Measurements from ENCODE around the gene TDRD1. TPM values are rescaled to one million over a fixed set of nuclear protein-coding genes. Genes with fewer than 3 reads are reported as not detected.
A peak's percentile ranks its signal among the peaks of the same experiment; 100 is the strongest.

TDRD1 gene
- total and polyA plus RNA-seq, 10 of the 15 experiments (the other 5 are each of a cell fraction or from before 2014, with no cell fraction given), result 0.03 to 0.04 TPM; not detected in 8

- TF ChIP-seq WRNIP1 (IDR thresholded peaks at IDR 0.05; ENCODE audit: borderline replicate concordance, low read depth, low read length), result no peak
- TF ChIP-seq ATF2 (IDR thresholded peaks at IDR 0.05; ENCODE audit: low read length), result no peak
- no peak for TF ChIP-seq PBX3 (IDR thresholded peaks at IDR 0.05; ENCODE audit: insufficient replicate concordance, low read depth, low read length)
- TF ChIP-seq MYB (IDR thresholded peaks at IDR 0.05; ENCODE audit: borderline replicate concordance, low read depth, low read length), result no peak
- no peak for TF ChIP-seq PAX8 (IDR thresholded peaks at IDR 0.05)
- peak; percentile 16; the same call in 1 of the 2 replicates for TF ChIP-seq SPI1 (IDR thresholded peaks at IDR 0.05; ENCODE audit: borderline replicate concordance, insufficient read depth, low read depth, low read length)
Measured at GRCh38 chr10:114261076-114261475, 81.9 kb downstream of the TDRD1 start (continued).

GRCh38 chr10:114262496-114262895 lies 83.3 kb downstream of the TDRD1 start:
- ChIA-PET POLR2A (no interaction called here), CTCF (no interaction called here), RAD21 (ENCODE audit: unreplicated experiment) (no interaction called here), SMC1A (ENCODE audit: uncharacterized antibody, unreplicated experiment) (no interaction called here)
- Histone ChIP-seq H3K79me2 (ENCODE audit: control insufficient read depth, insufficient read depth, low read length) (no peaks in the 10 kb centered on the region), H3K36me3 (ENCODE audit: control insufficient read depth in 2 of 2, insufficient read depth in 2 of 2, low read length in 1 of 2) (no peaks in the 10 kb centered on the region), H3K4me1 (ENCODE audit: control insufficient read depth, insufficient read depth, low read length) (peaks cover 4% of the 10 kb centered on the region; the same call in 1 of the 2 replicates), H3K27me3 (replicated peaks in 1 of 2; ENCODE audit: control insufficient read depth in 2 of 2, insufficient read depth in 2 of 2, low read length in 1 of 2) (no peaks in the 10 kb centered on the region; a peak in 1 of 4 replicates), H2AFZ (ENCODE audit: control insufficient read depth, low read depth, low read length) (no peak overlapping the region), H3K4me2 (ENCODE audit: control insufficient read depth, insufficient read depth) (no peak overlapping the region), H3K9me3 (replicated peaks; ENCODE audit: control insufficient read depth, insufficient read depth, low read length) (no peaks in the 10 kb centered on the region), H3K4me3 (no peak overlapping the region), H3K9ac (ENCODE audit: control insufficient read depth, insufficient read depth, low read length) (no peak overlapping the region), H3K27ac (ENCODE audit: control insufficient read depth, insufficient read depth) (no peak overlapping the region), H4K20me1 (ENCODE audit: control insufficient read depth, insufficient read depth) (no peaks in the 10 kb centered on the region)
- intact Hi-C loops (cut with micrococcal nuclease; ENCODE audit: unreplicated experiment) (no loop called here), in situ Hi-C loops (cut with MboI) (no loop called here)
- FAIRE-seq (no peak), ATAC-seq (no peak), DNase-seq (ENCODE audit: low read depth, low spot score) (no peak)
- WGBS (ENCODE audit: insufficient coverage, insufficient replicate concordance, low lambda C conversion rate, missing lambda C conversion rate), result 73% methylated on average over 4 of the region's 4 CpGs
- no peak for TF ChIP-seq ZNF207 (IDR thresholded peaks at IDR 0.05; ENCODE audit: borderline replicate concordance)
- TF ChIP-seq PML (IDR thresholded peaks at IDR 0.05; ENCODE audit: low read length), result no peak
- TF ChIP-seq PAX8 (IDR thresholded peaks at IDR 0.05), result no peak
- no peak for TF ChIP-seq DPF2 (IDR thresholded peaks at IDR 0.05)
- no TSS peak for BruUV-seq (replicated peaks)
